Subcutaneous abdominal adipose tissue (tissue), 5 donors: ENCODE results near the gene GALM.

ENCODE experiments used
- H3K27ac ChIP-seq: one replicate; pipeline ENCODE4 v1.7.0; 2013; ENCODE audit warnings: low read depth, mild to moderate bottlenecking, inconsistent platforms, low read length, moderate library complexity
- H3K27me3 ChIP-seq, 5 donors: one replicate each; pipeline ENCODE4 v1.7.0; 2013; ENCODE audit warnings: low read length in 5 of 5, inconsistent platforms in 1 of 5; ENCODE audit not compliant: control insufficient read depth in 5 of 5, insufficient read depth in 4 of 5
- H3K36me3 ChIP-seq, 5 donors: one replicate each; pipeline ENCODE4 v1.7.0; 2013; ENCODE audit warnings: low read length in 5 of 5; ENCODE audit not compliant: control insufficient read depth in 5 of 5, insufficient read depth in 5 of 5
- H3K4me1 ChIP-seq, 5 donors: one replicate each; pipeline ENCODE4 v1.7.0; 2013; ENCODE audit warnings: low read length in 5 of 5, mild to moderate bottlenecking in 3 of 5, moderate library complexity in 1 of 5; ENCODE audit not compliant: control insufficient read depth in 5 of 5, insufficient read depth in 5 of 5
- H3K4me3 ChIP-seq, 5 donors: one replicate each; pipeline ENCODE4 v1.7.0; 2013; ENCODE audit warnings: low read length in 5 of 5, low read depth in 1 of 5
- H3K9ac ChIP-seq, 5 donors: one replicate each; pipeline ENCODE4 v1.7.0; 2013; ENCODE audit warnings: low read length in 5 of 5, mild to moderate bottlenecking in 4 of 5, moderate library complexity in 3 of 5
- H3K9me3 ChIP-seq, 5 donors: one replicate each; pipeline ENCODE4 v1.7.0; 2013; ENCODE audit warnings: low read length in 5 of 5; ENCODE audit not compliant: control insufficient read depth in 5 of 5
- donor health status: healthy.
- donor health status: healthy.
- donor health status: healthy.
- donor health status: healthy.
- donor health status: healthy.

GALM gene

GRCh38 chr2:38743672-38744398, 77.9 kb downstream of the GALM start:
- no peak overlapping the region for H3K27ac ChIP-seq

GRCh38 chr2:38744399-38744780, 78.5 kb downstream of the GALM start:
- Histone ChIP-seq H3K9ac (no peak overlapping the region), H3K36me3 (peaks cover 48 to 78% (median 66%) of the 10 kb centered on the region in 5 donors), H3K27ac (no peak overlapping the region), H3K4me1 (peaks cover 0 to 35% (median 24%) of the 10 kb centered on the region in 5 donors), H3K27me3 (no peaks in the 10 kb centered on the region), H3K4me3 (no peak overlapping the region), H3K9me3 (peaks cover 0 to 3% (median 0%) of the 10 kb centered on the region in 5 donors)

More at GRCh38 chr2:38743672-38744398, 77.9 kb downstream of the GALM start:
- Histone ChIP-seq H3K9ac (no peak overlapping the region), H3K27me3 (no peaks in the 10 kb centered on the region), H3K36me3 (peaks cover 47 to 72% (median 63%) of the 10 kb centered on the region in 5 donors), H3K4me1 (peaks cover 0 to 31% (median 23%) of the 10 kb centered on the region in 5 donors), H3K4me3 (no peak overlapping the region), H3K9me3 (peaks cover 0 to 3% (median 0%) of the 10 kb centered on the region in 5 donors)

GRCh38 chr2:38745267-38745666, 79.4 kb downstream of the GALM start:
- Histone ChIP-seq H3K36me3 (peaks cover 48 to 78% (median 70%) of the 10 kb centered on the region in 5 donors), H3K4me1 (peaks cover 4 to 44% (median 33%) of the 10 kb centered on the region in 5 donors), H3K27ac (no peak overlapping the region)

GRCh38 chr2:38747007-38747424, 81.1 kb downstream of the GALM start:
- Histone ChIP-seq H3K4me1 (peaks cover 8 to 46% (median 38%) of the 10 kb centered on the region in 5 donors), H3K36me3 (peaks cover 48 to 70% (median 66%) of the 10 kb centered on the region in 5 donors), H3K9me3 (no peaks in the 10 kb centered on the region), H3K27me3 (no peaks in the 10 kb centered on the region), H3K27ac (peak overlapping the region; percentile 7), H3K9ac (peak overlapping the region in 1 of 5 donors; percentile 14), H3K4me3 (no peak overlapping the region)

More at GRCh38 chr2:38745267-38745666, 79.4 kb downstream of the GALM start:
- Histone ChIP-seq H3K4me3 (no peak overlapping the region), H3K9ac (peak overlapping the region in 1 of 5 donors; percentile 13), H3K27me3 (no peaks in the 10 kb centered on the region), H3K9me3 (no peaks in the 10 kb centered on the region)

GRCh38 chr2:38747819-38748218, 81.9 kb downstream of the GALM start:
- Histone ChIP-seq H3K9me3 (no peaks in the 10 kb centered on the region), H3K4me1 (peaks cover 8 to 47% (median 36%) of the 10 kb centered on the region in 5 donors), H3K27ac (no peak overlapping the region), H3K27me3 (no peaks in the 10 kb centered on the region), H3K36me3 (peaks cover 48 to 69% (median 64%) of the 10 kb centered on the region in 5 donors), H3K4me3 (no peak overlapping the region), H3K9ac (no peak overlapping the region)

GRCh38 chr2:38748391-38748790, 82.5 kb downstream of the GALM start:
- Histone ChIP-seq H3K9ac (no peak overlapping the region), H3K27ac (no peak overlapping the region), H3K4me3 (no peak overlapping the region), H3K4me1 (peaks cover 8 to 43% (median 30%) of the 10 kb centered on the region in 5 donors), H3K27me3 (no peaks in the 10 kb centered on the region), H3K9me3 (no peaks in the 10 kb centered on the region), H3K36me3 (peaks cover 48 to 64% (median 59%) of the 10 kb centered on the region in 5 donors)

GRCh38 chr2:38748943-38749804, 83.3 kb downstream of the GALM start:
- Histone ChIP-seq H3K36me3 (peaks cover 41 to 56% (median 52%) of the 10 kb centered on the region in 5 donors), H3K4me1 (peaks cover 8 to 42% (median 25%) of the 10 kb centered on the region in 5 donors), H3K9me3 (no peaks in the 10 kb centered on the region), H3K4me3 (peak overlapping the region; percentile 95 to 100 (median 100)), H3K27me3 (no peaks in the 10 kb centered on the region), H3K27ac (no peak overlapping the region), H3K9ac (peak overlapping the region in 4 of 5 donors; percentile 96 to 99 (median 96))

- peak overlapping the region; percentile 87 to 99 (median 96) for H3K9ac ChIP-seq
- H3K4me3 ChIP-seq: peak overlapping the region; percentile 99 to 100 (median 100)
- no peaks in the 10 kb centered on the region for H3K9me3 ChIP-seq
- no peaks in the 10 kb centered on the region for H3K27me3 ChIP-seq
- peaks cover 31 to 45% (median 43%) of the 10 kb centered on the region in 5 donors for H3K36me3 ChIP-seq
- peak overlapping the region; percentile 97 for H3K27ac ChIP-seq
- peaks cover 8 to 43% (median 24%) of the 10 kb centered on the region in 5 donors for H3K4me1 ChIP-seq
Observed at GRCh38 chr2:38750011-38750890, 84.3 kb downstream of the GALM start.

- Histone ChIP-seq H3K27me3 (no peaks in the 10 kb centered on the region), H3K9me3 (no peaks in the 10 kb centered on the region), H3K36me3 (peaks cover 26 to 37% (median 35%) of the 10 kb centered on the region in 5 donors), H3K4me3 (peak within 1 kb of the TSS; percentile 99 to 100 (median 100)), H3K9ac (peak within 1 kb of the TSS; percentile 87 to 99 (median 96)), H3K4me1 (peaks cover 8 to 43% (median 24%) of the 10 kb centered on the region in 5 donors), H3K27ac (peak within 1 kb of the TSS; percentile 97)
Observed at GRCh38 chr2:38750891-38751595, 85.1 kb downstream of the GALM start, which contains the start of gene SRSF7. TSS of gene SRSF7 (minus strand) at chr2:38751361. CDS start at chr2:38751256, 105 bp downstream.
